Duodenal mucosa (tissue), 2 donors: Measurements from ENCODE around the gene GPX1.
"Not testable (repeated sequence)": the region's sequence is repeated elsewhere in the genome, so short reads cannot be mapped to it uniquely, and the experiment has no call there.

Experiments used
- H3K27ac ChIP-seq: one replicate; pipeline ENCODE4 v1.7.0; 2013; ENCODE audit warnings: low read depth, low read length
- H3K27me3 ChIP-seq, 2 donors: one replicate each; pipeline ENCODE4 v1.7.0; 2013; ENCODE audit warnings: low read length in 2 of 2, control low read depth in 1 of 2; ENCODE audit not compliant: insufficient read depth in 2 of 2, control insufficient read depth in 1 of 2
- H3K36me3 ChIP-seq, 2 donors: one replicate each; pipeline ENCODE4 v1.7.0; 2013; ENCODE audit warnings: low read length in 2 of 2, control low read depth in 1 of 2; ENCODE audit not compliant: insufficient read depth in 2 of 2, control insufficient read depth in 1 of 2
- H3K4me1 ChIP-seq, 2 donors: one replicate each; pipeline ENCODE4 v1.7.0; 2013; ENCODE audit warnings: low read length in 2 of 2, control low read depth in 1 of 2; ENCODE audit not compliant: insufficient read depth in 2 of 2, control insufficient read depth in 1 of 2
- H3K4me3 ChIP-seq, 2 donors: one replicate each; pipeline ENCODE4 v1.7.0; 2013; ENCODE audit warnings: low read length in 2 of 2, low read depth in 1 of 2
- H3K9ac ChIP-seq, 2 donors: one replicate each; pipeline ENCODE4 v1.7.0; 2013; ENCODE audit warnings: low read length in 2 of 2, low read depth in 1 of 2
- H3K9me3 ChIP-seq, 2 donors: one replicate each; pipeline ENCODE4 v1.7.0; 2013; ENCODE audit warnings: low read length in 2 of 2, control low read depth in 1 of 2; ENCODE audit not compliant: control insufficient read depth in 1 of 2

Gene GPX1

DNA sequence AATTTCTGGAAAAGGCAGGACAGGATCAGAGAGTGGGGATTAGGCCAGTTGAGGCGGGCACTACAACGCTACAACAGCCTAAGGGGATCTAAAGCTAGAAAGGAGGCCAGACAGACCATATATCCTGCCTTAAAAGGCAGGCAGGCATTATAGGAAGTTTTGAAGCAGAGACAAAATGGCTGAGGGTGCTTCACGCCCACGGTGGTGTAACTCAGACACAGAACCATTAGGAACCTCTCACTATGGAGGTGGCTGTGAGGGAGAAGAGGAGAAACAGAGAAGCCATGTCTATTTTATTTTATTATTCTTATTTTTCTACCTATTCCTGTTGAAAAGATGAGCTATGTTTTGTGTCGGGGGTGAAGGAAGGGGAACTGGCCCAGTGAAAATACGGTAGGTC is 16.2 kb downstream of the GPX1 start:
- no peak overlapping the region for H3K9ac ChIP-seq
- peaks cover 0 to under 1% of the 10 kb centered on the region in 2 donors for H3K36me3 ChIP-seq
- H3K27ac ChIP-seq, result no peak overlapping the region
- H3K9me3 ChIP-seq, result no peaks in the 10 kb centered on the region
- no peaks in the 10 kb centered on the region for H3K27me3 ChIP-seq
- H3K4me1 ChIP-seq, result peaks cover 8 to 17% of the 10 kb centered on the region in 2 donors
- H3K4me3 ChIP-seq, result no peak overlapping the region

DNA sequence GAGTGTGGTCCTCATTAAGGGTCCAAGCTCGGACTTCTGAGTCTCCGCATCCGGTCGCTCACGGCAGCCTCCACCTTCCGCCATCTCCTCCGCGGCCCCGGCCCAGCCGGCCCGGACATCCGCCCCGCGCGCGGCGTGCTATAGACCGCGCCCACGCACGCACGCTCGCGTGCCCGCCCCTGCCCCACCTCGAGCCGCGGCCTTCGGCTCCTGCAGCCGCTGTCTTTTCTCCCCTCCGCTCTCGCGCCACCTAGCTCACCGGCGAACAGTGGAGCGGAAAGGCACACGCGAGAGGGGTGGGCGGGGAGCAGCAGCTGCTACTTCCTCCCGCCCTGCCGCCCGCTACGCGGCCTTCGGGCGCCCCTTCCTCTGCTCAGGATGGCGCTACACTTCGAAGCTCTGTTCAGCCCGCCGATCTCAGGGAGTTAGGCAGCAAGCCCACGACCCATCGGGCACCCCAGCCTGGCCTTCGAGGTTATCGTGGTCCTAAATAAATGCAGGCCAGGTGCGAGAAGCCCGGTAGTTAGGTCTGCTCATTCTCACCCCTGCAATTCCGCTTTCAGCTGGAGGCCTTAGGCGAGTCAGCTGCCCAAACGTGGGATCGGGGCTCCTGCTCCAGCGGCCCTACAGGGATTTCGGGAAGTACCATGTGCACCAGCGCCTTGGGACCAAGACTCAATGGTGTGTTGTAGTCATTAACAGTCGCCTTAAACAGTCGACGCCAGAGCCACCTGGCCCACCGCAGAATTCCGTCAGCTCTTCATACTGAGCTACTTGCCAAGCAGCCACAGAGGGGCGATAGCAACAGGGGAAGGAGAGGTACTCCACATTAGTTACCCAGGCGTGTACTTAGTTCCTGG is 18.0 kb downstream of the GPX1 start, which contains the start of gene USP4:
TSS of gene USP4 (minus strand) at position 113 of the 860 bp plus-strand sequence. CDS start at position 84, 29 bp downstream.
- H3K27ac ChIP-seq, result peak within 1 kb of the TSS; percentile 91
- H3K4me3 ChIP-seq, result peak within 1 kb of the TSS; percentile 72 to 89
- H3K27me3 ChIP-seq, result no peaks in the 10 kb centered on the region
- peaks cover 8 to 17% of the 10 kb centered on the region in 2 donors for H3K4me1 ChIP-seq
- H3K9ac ChIP-seq, result peak within 1 kb of the TSS; percentile 75 to 96
- peaks cover 6 to 9% of the 10 kb centered on the region in 2 donors for H3K36me3 ChIP-seq
- H3K9me3 ChIP-seq, result no peaks in the 10 kb centered on the region

DNA sequence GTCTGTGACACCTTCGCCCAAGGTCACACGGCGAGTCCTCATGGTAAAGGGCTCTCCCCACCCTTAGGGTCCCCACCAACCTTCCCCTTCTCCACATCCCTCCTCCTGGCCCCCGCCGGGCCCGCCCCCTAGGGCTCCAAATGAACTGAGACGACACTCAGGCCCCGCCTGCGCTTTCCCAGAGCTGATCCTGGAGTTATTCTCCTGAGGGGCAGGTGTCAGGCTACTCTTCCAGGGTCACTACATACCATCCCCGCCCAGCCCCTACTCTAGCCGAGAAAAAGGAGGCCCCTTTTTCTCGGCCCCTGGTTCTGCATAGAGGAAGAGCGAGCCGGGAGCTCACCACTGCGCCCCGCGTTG is 18.6 kb downstream of the GPX1 start:
- peaks cover 12 to 15% of the 10 kb centered on the region in 2 donors for H3K36me3 ChIP-seq
- H3K27me3 ChIP-seq, result no peaks in the 10 kb centered on the region
- peak overlapping the region; percentile 75 to 96 for H3K9ac ChIP-seq
- peak overlapping the region; percentile 91 for H3K27ac ChIP-seq
- H3K4me1 ChIP-seq, result peaks cover 8 to 17% of the 10 kb centered on the region in 2 donors
- peak overlapping the region; percentile 72 to 89 for H3K4me3 ChIP-seq
- no peaks in the 10 kb centered on the region for H3K9me3 ChIP-seq

DNA sequence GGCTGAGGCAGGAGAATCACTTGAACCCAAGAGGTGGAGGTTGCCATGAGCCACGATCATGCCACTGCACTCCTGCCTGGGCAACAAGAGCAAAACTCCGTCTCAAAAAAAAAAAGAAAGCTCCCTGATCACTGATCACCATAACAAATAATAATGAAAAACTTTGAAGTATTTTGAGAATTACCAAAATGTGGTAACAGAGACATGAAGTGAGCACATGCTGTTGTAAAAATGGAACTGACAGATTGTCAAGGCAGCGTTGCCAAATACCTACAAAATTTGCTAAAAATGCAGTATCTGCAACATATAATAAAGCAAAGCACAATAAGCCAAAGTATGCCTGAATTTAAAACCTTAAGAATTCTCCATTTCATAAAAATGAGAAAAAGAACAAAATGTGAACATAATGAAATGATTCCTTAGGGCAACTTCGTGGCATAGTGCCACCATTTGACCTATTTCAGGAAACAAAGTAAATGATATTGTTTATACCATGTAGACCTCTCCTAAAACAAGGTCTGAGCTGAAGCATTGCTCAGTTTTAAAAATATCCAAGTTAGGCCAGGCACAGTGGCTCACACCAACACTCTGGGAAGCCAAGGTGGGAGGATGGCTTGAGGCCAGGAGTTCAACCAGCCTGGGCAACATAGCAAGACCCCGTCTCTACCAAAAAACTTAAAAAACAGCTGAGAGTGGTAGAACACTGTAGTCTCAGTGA is 24.1 kb downstream of the GPX1 start:
- Histone ChIP-seq H3K27ac (no peak overlapping the region), H3K4me1 (peaks cover 0 to 5% of the 10 kb centered on the region in 2 donors), H3K36me3 (peaks cover 19 to 52% of the 10 kb centered on the region in 2 donors), H3K9ac (no peak overlapping the region), H3K4me3 (no peak overlapping the region), H3K27me3 (no peaks in the 10 kb centered on the region), H3K9me3 (no peaks in the 10 kb centered on the region)

DNA sequence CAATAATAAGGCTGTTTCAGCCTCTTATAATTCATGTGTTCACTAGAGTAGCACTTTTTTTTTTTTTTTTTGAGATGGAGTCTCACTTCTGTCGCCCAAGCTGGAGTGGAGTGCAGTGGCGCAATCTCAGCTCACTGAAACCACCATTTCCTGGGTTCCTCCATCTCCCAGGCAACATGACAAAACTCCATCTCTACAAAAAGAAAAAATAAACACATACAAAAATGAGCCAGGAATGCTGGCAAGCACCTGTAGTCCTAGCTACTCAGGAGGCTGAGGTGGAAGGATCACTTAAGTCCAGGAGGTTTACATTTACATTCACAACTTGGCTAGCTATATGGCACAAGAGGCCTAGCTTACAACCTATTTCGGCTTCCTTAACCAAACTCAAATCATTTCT is 25.1 kb downstream of the GPX1 start:
- Histone ChIP-seq H3K27ac (no peak overlapping the region), H3K36me3 (peaks cover 19 to 57% of the 10 kb centered on the region in 2 donors), H3K4me1 (no peaks in the 10 kb centered on the region)

DNA sequence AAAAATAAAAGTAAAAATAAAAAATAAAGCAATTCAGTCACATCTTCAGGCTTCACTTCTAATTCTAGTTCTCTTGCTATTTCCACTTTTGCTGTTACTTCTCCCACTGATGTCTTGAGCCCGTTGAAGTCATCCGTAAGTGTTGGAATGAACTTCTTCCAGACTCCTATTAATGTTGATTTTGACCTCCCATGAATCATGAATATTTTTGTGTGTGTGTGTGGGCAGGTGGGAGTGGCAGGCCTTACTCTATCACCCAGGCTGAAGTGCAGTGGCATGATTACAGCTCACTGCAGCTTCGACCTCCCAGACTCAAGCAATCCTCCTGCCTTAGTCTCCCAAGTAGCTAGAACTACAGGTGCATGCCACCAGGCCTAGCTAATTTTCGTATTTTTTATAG is 29.0 kb downstream of the GPX1 start:
- peaks cover 29 to 74% of the 10 kb centered on the region in 2 donors for H3K36me3 ChIP-seq
- no peak overlapping the region for H3K4me3 ChIP-seq
- no peaks in the 10 kb centered on the region for H3K27me3 ChIP-seq
- no peaks in the 10 kb centered on the region for H3K4me1 ChIP-seq
- no peaks in the 10 kb centered on the region for H3K9me3 ChIP-seq
- H3K27ac ChIP-seq, result no peak overlapping the region
- H3K9ac ChIP-seq, result no peak overlapping the region

More for the DNA sequence above, 25.1 kb downstream of the GPX1 start:
- Histone ChIP-seq H3K9me3 (no peaks in the 10 kb centered on the region), H3K27me3 (no peaks in the 10 kb centered on the region), H3K4me3 (no peak overlapping the region), H3K9ac (no peak overlapping the region)

DNA sequence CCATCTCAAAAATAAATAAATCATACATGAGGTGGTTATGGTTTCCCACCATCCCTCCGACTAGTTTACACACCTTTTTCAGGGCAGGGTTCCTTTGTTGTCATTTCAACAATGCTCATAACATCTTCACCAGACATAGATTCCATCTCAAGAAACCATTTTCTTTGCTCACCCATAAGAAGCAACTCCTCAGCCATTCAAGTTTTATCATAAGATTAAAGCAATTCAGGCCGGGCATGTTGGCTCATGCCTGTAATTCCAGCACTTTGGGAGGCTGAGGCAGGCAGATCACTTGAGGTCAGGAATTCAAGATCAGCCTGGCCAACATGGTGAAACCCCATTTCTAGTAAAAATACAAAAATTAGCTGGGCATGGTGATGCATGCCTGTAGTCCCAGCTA is 29.8 kb downstream of the GPX1 start:
- H3K27me3 ChIP-seq, H3K4me3 ChIP-seq, H3K9ac ChIP-seq, H3K9me3 ChIP-seq, H3K4me1 ChIP-seq, H3K27ac ChIP-seq: not testable (repeated sequence)
- H3K36me3 ChIP-seq, result peaks cover 27 to 74% of the 10 kb centered on the region in 2 donors

DNA sequence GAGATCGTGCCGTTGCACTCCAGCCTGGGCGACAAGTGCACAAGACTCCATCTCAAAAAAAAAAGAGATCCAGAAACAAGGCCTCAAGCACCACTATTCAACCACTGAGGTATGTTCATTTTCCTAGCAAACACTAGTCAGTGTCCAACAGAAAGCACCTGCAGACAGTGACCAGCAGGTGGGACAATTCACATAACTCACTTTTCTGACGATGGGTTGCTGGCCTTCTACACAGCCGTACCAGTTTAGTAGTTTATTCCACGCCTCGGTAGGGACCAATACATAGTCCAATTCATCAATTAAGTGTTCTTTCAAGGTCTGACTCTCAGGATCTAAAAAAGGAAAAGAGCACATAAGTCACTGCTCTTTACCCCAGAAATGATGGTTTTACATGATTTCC is 30.7 kb downstream of the GPX1 start:
- H3K27me3 ChIP-seq, result no peaks in the 10 kb centered on the region
- H3K9ac ChIP-seq, result no peak overlapping the region
- H3K4me3 ChIP-seq, result no peak overlapping the region
- peaks cover 26 to 74% of the 10 kb centered on the region in 2 donors for H3K36me3 ChIP-seq
- no peaks in the 10 kb centered on the region for H3K9me3 ChIP-seq
- no peaks in the 10 kb centered on the region for H3K4me1 ChIP-seq
- H3K27ac ChIP-seq, result no peak overlapping the region

DNA sequence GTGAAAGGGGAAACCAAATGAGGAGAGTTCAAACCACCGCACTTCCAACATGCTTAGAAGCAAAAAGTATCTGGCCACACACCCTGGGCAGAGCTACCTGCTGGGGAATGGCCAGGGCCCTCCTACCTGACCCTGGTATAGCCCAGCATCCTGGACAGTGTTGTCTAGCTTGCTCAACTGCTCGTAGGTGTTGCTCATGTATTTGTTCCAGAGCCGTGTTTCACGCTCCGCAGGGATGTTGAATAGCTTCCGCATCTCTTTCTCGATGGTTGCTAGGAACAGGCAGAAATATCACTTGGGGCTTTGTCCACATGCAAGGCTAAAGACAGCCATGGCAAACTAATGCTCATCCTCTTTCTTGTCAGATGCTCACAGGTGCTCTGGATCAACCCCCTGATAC is 33.4 kb downstream of the GPX1 start:
- Histone ChIP-seq H3K27me3 (no peaks in the 10 kb centered on the region), H3K9me3 (no peaks in the 10 kb centered on the region), H3K9ac (no peak overlapping the region), H3K4me1 (no peaks in the 10 kb centered on the region), H3K4me3 (no peak overlapping the region), H3K36me3 (peaks cover 36 to 88% of the 10 kb centered on the region in 2 donors), H3K27ac (no peak overlapping the region)
